Left lung (tissue), 10 donors: Measurements from ENCODE around the gene F10. TPM values are rescaled to one million over a fixed set of nuclear protein-coding genes. Genes with fewer than 3 reads are reported as not detected.

Experiments used
- ATAC-seq: fragments of 200-7000 bp; cut with Tn5 transposase; one replicate; pipeline ENCODE4 v1.9.1; 2020; ENCODE audit warnings: moderate library complexity
- DNase-seq, 4 donors: peaks; one replicate each; pipeline ENCODE4 v3.0.0-alpha.2; 2013 to 2020
- H3K27ac ChIP-seq, 2 donors: fragments of 200-600 bp; sonication (generic) in 1 of 2; one replicate each; pipeline versions ENCODE4 v1.5.0 to v1.8.0; 2020 to 2021
- H3K27me3 ChIP-seq, 2 donors: fragments of 200-600 bp; sonication (generic) in 1 of 2; one replicate each; pipeline versions ENCODE4 v1.5.0 to v1.8.0; 2020 to 2021
- H3K36me3 ChIP-seq, 2 donors: fragments of 200-600 bp; sonication (generic) in 1 of 2; one replicate each; pipeline versions ENCODE4 v1.5.0 to v1.8.0; 2020 to 2021
- H3K4me1 ChIP-seq, 2 donors: fragments of 200-600 bp; one replicate each; pipeline ENCODE4 v1.8.0; 2021
- H3K4me3 ChIP-seq, 2 donors: fragments of 200-600 bp; sonication (generic) in 1 of 2; one replicate each; pipeline versions ENCODE4 v1.5.0 to v1.8.0; 2020 to 2021; ENCODE audit warnings: mild to moderate bottlenecking in 1 of 2
- H3K9me3 ChIP-seq, 2 donors: fragments of 200-600 bp; sonication (generic) in 1 of 2; one replicate each; pipeline versions ENCODE4 v1.5.0 to v1.8.0; 2020 to 2021
- intact Hi-C, 2 donors: fragments of 100-400 bp; cut with DNase I; formaldehyde crosslinking; loops; one replicate each; pipeline versions ENCODE4 v1.11.2 to v1.14.2; 2022
- polyA plus RNA-seq, 6 donors: library from polyadenylated mRNA; unstranded; fragments of 120-200 nt; gene quantifications; one replicate each; pipeline ENCODE4 v1.2.1, GENCODE V29; 2013; ENCODE audit not compliant: insufficient read length in 6 of 6
- total RNA-seq, 2 donors: library from RNA; stranded (reverse); fragmentation: NEBNext Ultra II Directional; extraction: Animal tissue kit (Norgen Biotek cat#: 25700); gene quantifications; one replicate each; pipeline ENCODE4 v1.2.1, GENCODE V29; 2021
- TF ChIP-seq, protein P1 (sequence below), 2 donors: fragments of 200-600 bp; sonication (generic) in 1 of 2; IDR thresholded peaks; one replicate each; pipeline versions ENCODE4 v1.5.0 to v1.8.0; 2021; ENCODE audit warnings: antibody characterized with exemption in 2 of 2
- donor health status: DM: no; HTN: yes; CAD: no.
- donor health status: DM: no; HTN: no; CAD: no.

Gene F10
- total and polyA plus RNA-seq, 8 donors, result 6.2 to 21.8 (median 15.1) TPM

DNA sequence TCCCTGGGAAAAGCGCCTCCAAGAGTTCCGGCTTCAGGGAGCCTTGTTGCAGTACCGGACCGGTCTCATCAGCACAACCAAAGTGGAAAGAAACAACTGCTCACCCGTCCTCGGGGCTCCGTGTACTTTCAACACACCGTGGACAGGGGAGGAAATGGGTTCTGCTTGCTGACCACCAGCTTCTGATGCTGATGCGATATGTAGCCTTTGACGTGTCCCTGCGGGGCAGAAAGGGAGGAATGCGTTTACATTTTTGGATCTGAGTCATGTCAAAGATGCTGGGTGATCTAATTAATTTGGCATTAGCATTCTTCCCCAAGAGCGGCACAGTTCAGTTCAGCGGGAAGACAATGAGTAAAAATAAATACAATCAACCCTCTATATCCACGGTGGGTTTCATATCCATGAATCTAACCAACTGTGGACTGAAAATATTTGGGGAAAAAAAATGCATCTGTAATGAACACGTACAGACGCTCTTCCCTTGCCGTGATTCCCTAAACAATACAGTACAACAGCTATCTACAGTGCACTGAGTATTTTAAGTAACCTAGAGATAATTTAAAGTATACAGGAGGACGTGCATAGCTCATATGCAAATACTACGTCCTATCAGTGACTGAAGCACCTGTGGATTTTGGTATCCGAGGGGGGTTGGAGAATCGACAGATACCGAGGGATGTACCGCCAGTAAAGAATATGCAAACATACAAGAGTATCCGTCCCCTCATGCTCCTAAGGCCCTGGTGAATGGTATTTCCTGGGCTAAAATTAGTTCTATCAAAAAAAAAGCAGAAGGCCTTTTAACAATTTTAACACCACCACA is 55.7 kb downstream of the F10 start:
- no peak overlapping the region for H3K4me3 ChIP-seq
- no peaks in the 10 kb centered on the region for H3K27me3 ChIP-seq
- ATAC-seq, result no peak
- H3K27ac ChIP-seq, result no peak overlapping the region
- H3K4me1 ChIP-seq, result no peaks in the 10 kb centered on the region
- intact Hi-C loops, result no loop called here
- TF ChIP-seq, protein P1, sequence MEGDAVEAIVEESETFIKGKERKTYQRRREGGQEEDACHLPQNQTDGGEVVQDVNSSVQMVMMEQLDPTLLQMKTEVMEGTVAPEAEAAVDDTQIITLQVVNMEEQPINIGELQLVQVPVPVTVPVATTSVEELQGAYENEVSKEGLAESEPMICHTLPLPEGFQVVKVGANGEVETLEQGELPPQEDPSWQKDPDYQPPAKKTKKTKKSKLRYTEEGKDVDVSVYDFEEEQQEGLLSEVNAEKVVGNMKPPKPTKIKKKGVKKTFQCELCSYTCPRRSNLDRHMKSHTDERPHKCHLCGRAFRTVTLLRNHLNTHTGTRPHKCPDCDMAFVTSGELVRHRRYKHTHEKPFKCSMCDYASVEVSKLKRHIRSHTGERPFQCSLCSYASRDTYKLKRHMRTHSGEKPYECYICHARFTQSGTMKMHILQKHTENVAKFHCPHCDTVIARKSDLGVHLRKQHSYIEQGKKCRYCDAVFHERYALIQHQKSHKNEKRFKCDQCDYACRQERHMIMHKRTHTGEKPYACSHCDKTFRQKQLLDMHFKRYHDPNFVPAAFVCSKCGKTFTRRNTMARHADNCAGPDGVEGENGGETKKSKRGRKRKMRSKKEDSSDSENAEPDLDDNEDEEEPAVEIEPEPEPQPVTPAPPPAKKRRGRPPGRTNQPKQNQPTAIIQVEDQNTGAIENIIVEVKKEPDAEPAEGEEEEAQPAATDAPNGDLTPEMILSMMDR (IDR thresholded peaks at IDR 0.05), result no peak
- H3K9me3 ChIP-seq, result no peaks in the 10 kb centered on the region
- H3K36me3 ChIP-seq, result peaks cover 0 to 91% of the 10 kb centered on the region in 2 donors
- no peak for DNase-seq

DNA sequence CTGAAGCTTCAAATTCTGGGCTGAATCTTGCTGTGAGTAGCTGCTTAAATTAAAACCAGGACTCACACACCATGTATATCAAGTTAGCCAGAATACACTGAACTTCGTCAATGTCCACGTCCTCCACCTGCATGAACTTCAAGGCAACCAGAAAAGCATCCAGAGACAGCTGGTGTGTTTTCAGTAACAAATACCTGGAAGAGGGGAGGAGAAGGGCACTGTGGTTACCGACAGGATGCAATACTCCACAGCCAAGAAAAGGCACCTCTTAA is 56.2 kb downstream of the F10 start:
- no peak overlapping the region for H3K4me3 ChIP-seq
- H3K27ac ChIP-seq, result no peak overlapping the region
- H3K9me3 ChIP-seq, result no peaks in the 10 kb centered on the region
- H3K4me1 ChIP-seq, result no peaks in the 10 kb centered on the region
- peaks cover 0 to 94% of the 10 kb centered on the region in 2 donors for H3K36me3 ChIP-seq
- intact Hi-C loops, result no loop called here
- TF ChIP-seq, protein P1 (IDR thresholded peaks at IDR 0.05), result no peak
- no peak for ATAC-seq
- no peaks in the 10 kb centered on the region for H3K27me3 ChIP-seq
- DNase-seq, result no peak

DNA sequence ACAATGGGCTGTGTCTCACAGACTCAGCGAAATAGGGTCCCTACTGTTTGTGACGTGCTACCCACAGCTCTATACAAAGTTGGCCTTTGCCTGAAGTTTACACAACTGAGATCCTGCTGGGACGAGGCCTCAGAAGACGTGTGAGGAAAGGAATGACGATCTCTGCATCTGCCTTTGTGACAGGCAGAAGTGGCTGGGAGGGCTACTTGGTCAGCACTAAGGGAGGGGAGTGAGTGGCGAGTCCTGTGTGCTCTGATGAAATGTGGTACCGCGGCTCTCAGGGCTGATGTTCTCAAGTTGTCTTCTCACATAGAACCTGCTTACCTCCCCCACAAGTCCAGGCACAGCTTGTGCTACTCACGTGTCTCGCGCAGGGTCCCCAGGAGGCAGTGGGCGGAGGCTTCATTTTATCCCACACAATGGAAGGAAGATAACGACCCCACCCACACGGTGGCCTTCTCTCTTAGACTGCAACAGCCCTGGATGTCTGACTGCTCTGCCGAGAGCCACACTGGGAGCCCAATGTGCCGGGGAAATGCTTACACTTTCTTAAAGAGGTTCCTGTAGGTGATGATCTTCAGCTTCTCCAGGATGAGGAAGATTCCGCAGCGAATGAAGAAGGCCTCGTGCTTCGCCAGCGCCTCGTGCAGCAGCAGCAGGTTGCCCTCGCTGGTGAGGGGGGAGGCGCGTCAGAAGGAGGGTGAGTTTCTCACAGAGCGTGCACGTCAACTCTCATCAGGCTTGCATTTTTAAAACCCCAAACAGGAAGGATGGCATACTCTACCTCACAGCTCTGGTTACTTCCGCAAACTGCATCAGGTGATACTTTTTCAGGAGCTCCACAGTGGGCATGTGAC is 57.0 kb downstream of the F10 start:
- Histone ChIP-seq H3K9me3 (no peaks in the 10 kb centered on the region), H3K27me3 (no peaks in the 10 kb centered on the region), H3K4me1 (no peaks in the 10 kb centered on the region), H3K36me3 (peaks cover 0 to 95% of the 10 kb centered on the region in 2 donors), H3K4me3 (no peak overlapping the region), H3K27ac (peak overlapping the region in 1 of 2 donors; percentile 16)
- DNase-seq, result peak in 1 of 4 donors; percentile 12
- no peak for ATAC-seq
- TF ChIP-seq, protein P1 (IDR thresholded peaks at IDR 0.05), result no peak
- intact Hi-C loops, result no loop called here

DNA sequence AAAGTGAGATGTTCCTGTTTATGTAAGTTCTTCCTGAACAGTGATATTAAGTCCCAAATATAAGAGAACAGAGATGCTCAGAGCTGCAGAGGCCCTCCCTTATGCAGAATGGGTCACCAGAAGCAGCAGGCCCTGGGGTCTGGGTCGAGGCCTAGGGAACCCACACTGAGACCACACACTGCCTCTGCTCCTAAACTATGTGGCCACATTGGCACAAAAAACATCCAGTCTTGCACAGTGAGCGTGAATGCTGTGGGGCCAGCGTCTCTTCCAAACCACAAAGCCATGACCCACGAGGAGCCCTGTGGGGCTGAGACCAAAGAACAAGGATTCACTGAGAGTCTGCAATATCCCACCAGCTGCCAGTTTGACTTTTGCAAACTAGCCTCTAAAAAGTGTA is 59.4 kb downstream of the F10 start:
- Histone ChIP-seq H3K4me1 (peaks cover 0 to 13% of the 10 kb centered on the region in 2 donors), H3K27me3 (no peaks in the 10 kb centered on the region), H3K9me3 (no peaks in the 10 kb centered on the region), H3K36me3 (peaks cover 0 to 78% of the 10 kb centered on the region in 2 donors), H3K4me3 (no peak overlapping the region), H3K27ac (no peak overlapping the region)
- TF ChIP-seq, protein P1 (IDR thresholded peaks at IDR 0.05), result no peak
- ATAC-seq, result no peak
- intact Hi-C loops, result no loop called here
- DNase-seq, result no peak

DNA sequence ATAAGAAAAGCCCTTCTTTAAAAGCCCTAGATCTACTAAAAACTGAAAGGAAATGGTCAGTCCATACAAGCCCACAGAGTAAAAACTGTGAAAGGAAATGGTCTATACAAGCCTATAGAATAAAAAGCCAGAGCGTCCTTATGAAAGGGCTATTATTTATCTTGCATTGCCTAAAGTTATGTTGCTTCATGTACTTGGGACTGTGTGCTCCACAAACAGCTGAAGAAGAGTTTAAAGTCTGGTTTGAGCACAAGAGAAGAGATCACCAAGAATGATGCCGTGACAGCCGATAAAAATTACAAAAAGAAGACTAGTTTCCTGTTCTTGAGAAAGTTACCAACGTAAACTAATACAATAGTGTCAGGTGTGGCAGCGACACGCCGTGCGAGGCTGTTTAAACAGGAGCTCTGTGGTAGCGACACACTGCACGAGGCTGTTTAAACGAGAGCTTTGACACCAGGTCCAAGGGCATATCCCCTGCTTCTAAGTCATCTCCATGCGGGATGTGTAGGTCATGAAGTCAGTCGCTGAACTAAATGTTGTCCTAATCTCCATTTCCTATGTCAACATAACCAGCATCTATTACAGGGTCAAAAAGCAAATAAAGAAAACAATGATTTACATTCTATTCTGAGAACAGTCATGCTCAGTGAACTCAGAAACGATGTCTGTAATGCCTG is 61.0 kb downstream of the F10 start:
- H3K27me3 ChIP-seq, result no peaks in the 10 kb centered on the region
- peaks cover 0 to 71% of the 10 kb centered on the region in 2 donors for H3K36me3 ChIP-seq
- no peak for DNase-seq
- TF ChIP-seq, protein P1 (IDR thresholded peaks at IDR 0.05), result no peak
- H3K4me3 ChIP-seq, result no peak overlapping the region
- intact Hi-C loops, result no loop called here
- no peaks in the 10 kb centered on the region for H3K9me3 ChIP-seq
- no peak overlapping the region for H3K27ac ChIP-seq
- H3K4me1 ChIP-seq, result peaks cover 0 to 24% of the 10 kb centered on the region in 2 donors
- no peak for ATAC-seq
